LNCaP clone FGC (cell line): ENCODE data around the gene SERPINF2.

Experiments
- DNase-seq: peaks from one replicate; pipeline ENCODE4 v3.0.0-alpha.2; 2011; ENCODE audit warnings: low read depth
- H3K4me3 ChIP-seq: 2 replicates; pipeline ENCODE4 v1.5.1; 2011; ENCODE audit warnings: mild to moderate bottlenecking, low read depth, low read length, control low read depth
- CTCF ChIP-seq: IDR thresholded peaks from 2 replicates; pipeline ENCODE4 v1.5.1; 2012; ENCODE audit warnings: mild to moderate bottlenecking; ENCODE audit not compliant: control insufficient read depth, insufficient read depth; ENCODE audit errors: extremely low read depth

SERPINF2 gene

GRCh38 chr17:1731194-1731506 is 11.5 kb upstream of the SERPINF2 start:
- no peak for DNase-seq
- H3K4me3 ChIP-seq, result no peak overlapping the region
- no peak for TF ChIP-seq CTCF

DNA sequence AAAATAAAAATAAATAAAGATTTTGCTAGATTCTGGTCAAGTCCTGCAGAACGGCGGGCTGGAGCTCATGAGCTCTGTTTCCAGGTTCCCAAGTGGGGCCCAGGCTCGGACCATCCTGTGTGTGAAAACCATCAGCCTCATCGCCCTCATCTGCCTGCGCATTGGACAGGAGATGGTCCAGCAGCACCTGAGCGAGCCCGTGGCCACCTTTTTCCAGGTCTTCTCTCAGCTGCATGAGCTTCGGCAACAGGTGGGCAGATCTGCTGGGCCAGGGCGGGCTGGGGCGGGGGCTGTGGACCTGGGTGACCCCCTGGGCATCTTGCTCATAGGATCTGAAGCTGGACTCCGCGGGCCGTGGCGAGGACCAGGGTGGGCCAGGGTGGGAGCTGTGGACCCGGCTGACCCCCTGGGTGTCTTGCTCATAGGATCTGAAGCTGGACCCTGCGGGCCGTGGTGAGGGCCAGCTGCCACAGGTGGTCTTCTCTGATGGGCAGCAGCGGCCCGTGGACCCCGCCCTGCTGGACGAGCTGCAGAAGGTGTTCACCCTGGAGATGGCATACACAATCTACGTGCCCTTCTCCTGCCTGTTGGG is 10.3 kb upstream of the SERPINF2 start:
- no peak for TF ChIP-seq CTCF
- no peak for DNase-seq

GRCh38 chr17:1732833-1733321 is 9.8 kb upstream of the SERPINF2 start:
- no peak for TF ChIP-seq CTCF
- no peak for DNase-seq
- H3K4me3 ChIP-seq, result no peak overlapping the region

More for the DNA sequence above, 10.3 kb upstream of the SERPINF2 start:
- no peak overlapping the region for H3K4me3 ChIP-seq

DNA sequence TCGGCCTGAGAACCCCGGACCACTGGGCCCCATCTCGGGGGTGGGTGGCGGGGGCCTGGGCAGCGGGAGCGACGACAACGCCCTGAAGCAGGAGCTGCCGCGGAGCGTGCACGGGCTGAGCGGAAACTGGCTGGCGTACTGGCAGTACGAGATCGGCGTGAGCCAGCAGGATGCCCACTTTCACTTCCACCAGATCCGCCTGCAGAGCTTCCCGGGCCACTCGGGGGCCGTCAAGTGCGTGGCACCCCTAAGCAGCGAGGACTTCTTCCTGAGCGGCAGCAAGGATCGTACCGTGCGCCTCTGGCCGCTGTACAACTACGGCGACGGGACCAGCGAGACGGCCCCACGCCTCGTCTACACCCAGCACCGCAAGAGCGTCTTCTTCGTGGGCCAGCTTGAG is 8.9 kb upstream of the SERPINF2 start:
- no peak for TF ChIP-seq CTCF
- no peak for DNase-seq

DNA sequence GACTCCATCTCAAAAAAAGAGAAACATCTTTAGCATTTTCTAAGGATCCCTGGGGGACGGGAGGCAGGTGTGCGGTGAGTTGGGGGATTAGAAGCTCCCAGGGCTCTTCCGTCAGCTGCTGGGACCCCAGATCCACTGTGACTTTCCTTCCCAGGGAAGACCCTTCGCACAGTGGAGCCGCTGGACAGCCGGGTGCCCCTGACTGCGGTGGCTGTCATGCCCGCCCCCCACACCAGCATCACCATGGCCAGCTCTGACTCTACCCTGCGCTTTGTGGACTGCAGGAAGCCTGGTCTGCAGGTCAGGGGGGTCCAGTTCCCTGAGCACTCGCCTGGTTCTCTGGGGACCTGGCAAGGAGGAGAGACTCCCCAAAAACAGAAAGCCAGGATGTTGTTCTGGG is 7.3 kb upstream of the SERPINF2 start:
- no peak overlapping the region for H3K4me3 ChIP-seq
- DNase-seq, result no peak
- TF ChIP-seq CTCF, result no peak

More for the DNA sequence above, 8.9 kb upstream of the SERPINF2 start:
- no peak overlapping the region for H3K4me3 ChIP-seq

- no peak for TF ChIP-seq CTCF
- H3K4me3 ChIP-seq, result no peak overlapping the region
- no peak for DNase-seq
Measured at GRCh38 chr17:1735834-1736347, 6.8 kb upstream of the SERPINF2 start.
